ENCODE measurements around the gene HAO2. TPM values are rescaled to one million over a fixed set of nuclear protein-coding genes. Genes with fewer than 3 reads are reported as not detected.

Gene HAO2
- total RNA-seq, 1 donor from 2014 or later: not detected

GRCh38 chr1:119440721-119441307 is 72.2 kb downstream of the HAO2 start:
- Mint-ChIP-seq H3K27ac (ENCODE audit: unreplicated experiment) (no peak overlapping the region), H3K4me1 (ENCODE audit: low read depth) (no peaks in the 10 kb centered on the region), H3K27me3 (ENCODE audit: low read depth) (peaks cover 39% of the 10 kb centered on the region), H3K9me3 (ENCODE audit: low read depth) (no peaks in the 10 kb centered on the region), H3K36me3 (ENCODE audit: low read depth) (no peaks in the 10 kb centered on the region), H3K4me3 (ENCODE audit: unreplicated experiment) (no peak overlapping the region)
- no peak for DNase-seq (ENCODE audit: low spot score)
- no peak for TF ChIP-seq CTCF (IDR thresholded peaks at IDR 0.05)

DNA sequence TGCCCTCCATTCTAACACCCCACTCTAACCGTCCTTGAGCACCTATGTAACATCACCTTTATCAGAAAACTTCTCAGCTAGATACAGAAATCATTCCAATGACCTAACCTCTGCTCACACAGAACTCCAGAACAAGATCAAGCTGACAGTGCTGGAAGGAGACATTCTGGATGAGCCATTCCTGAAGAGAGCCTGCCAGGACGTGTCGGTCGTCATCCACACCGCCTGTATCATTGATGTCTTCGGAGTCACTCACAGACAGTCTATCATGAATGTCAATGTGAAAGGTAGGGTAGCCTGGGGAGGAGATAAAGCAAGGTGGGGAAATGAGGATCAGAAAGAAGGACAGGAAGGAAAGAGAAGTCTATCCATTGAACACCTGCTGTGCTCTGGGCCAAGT is 74.2 kb downstream of the HAO2 start:
- H3K36me3 Mint-ChIP-seq (ENCODE audit: low read depth): no peaks in the 10 kb centered on the region
- H3K27ac Mint-ChIP-seq (ENCODE audit: unreplicated experiment): no peak overlapping the region
- H3K4me3 Mint-ChIP-seq (ENCODE audit: unreplicated experiment): no peak overlapping the region
- no peak for TF ChIP-seq CTCF (IDR thresholded peaks at IDR 0.05)
- H3K27me3 Mint-ChIP-seq (ENCODE audit: low read depth): peaks cover 43% of the 10 kb centered on the region
- H3K4me1 Mint-ChIP-seq (ENCODE audit: low read depth): no peaks in the 10 kb centered on the region
- no peaks in the 10 kb centered on the region for H3K9me3 Mint-ChIP-seq (ENCODE audit: low read depth)
- DNase-seq (ENCODE audit: low spot score): no peak

Other genes with a start within 250 kb of the HAO2 start
- 9.0 to 12.4 TPM (median 9.4 TPM) in 3 replicates for gene WARS2, start 228.1 kb upstream of the HAO2 start, total RNA-seq
- gene HSD3B2, start 46.4 kb downstream of the HAO2 start, total RNA-seq: not detected in 3 replicates
- not detected in 3 replicates for gene HSD3B1, start 138.4 kb downstream of the HAO2 start, total RNA-seq

All from chondrocyte (in vitro differentiated cells).